HepG2 (cell line): ENCODE measurements around the gene APOM. TPM values are rescaled to one million over a fixed set of nuclear protein-coding genes. Genes with fewer than 3 reads are reported as not detected.
A peak's percentile ranks its signal among the peaks of the same experiment; 100 is the strongest.

Experiments used
- ATAC-seq: fragments of 200-7000 bp; cut with Tn5 transposase; 3 replicates; pipeline ENCODE4 v1.9.1; 2020; ENCODE audit warnings: mild to moderate bottlenecking, moderate library complexity
- BruUV-seq: library from RNA; stranded (reverse); fragments of 400-500 nt; replicated peaks from 2 replicates; lab custom pipeline; 2021; lab: Mats Ljungman, UMichigan
- CTCF ChIA-PET: fragments of 300-600 bp; formaldehyde crosslinking; extraction: SDS; loops from one replicate; lab custom pipeline; 2021; ENCODE audit warnings: low total read pairs, inconsistent platforms, low intra/inter-chr PET ratio; lab: Yijun Ruan, JAX
- POLR2A ChIA-PET: fragments of 350-600 bp; sonication (Branson Sonifier 250); formaldehyde crosslinking; loops from one replicate; lab custom pipeline; 2020; ENCODE audit warnings: antibody characterized with exemption, inconsistent platforms; lab: Yijun Ruan, JAX
- DNase-seq: peaks from one replicate; pipeline ENCODE4 v3.0.0-alpha.2; 2015; ENCODE audit warnings: low spot score
- FAIRE-seq: peaks from 3 replicates; lab custom pipeline; 2011; peaks lifted over from hg19 to GRCh38; lab: Jason Lieb, UNC
- H2AFZ ChIP-seq: one replicate; pipeline ENCODE4 v1.6.1; 2011; ENCODE audit warnings: low read length, inconsistent platforms
- H3K27ac ChIP-seq: fragments of 300-600 bp; 3 replicates; pipeline ENCODE4 v1.8.0; 2011; ENCODE audit warnings: mixed run types, mild to moderate bottlenecking, mixed read lengths, low read length, inconsistent platforms; ENCODE audit not compliant: insufficient read depth; ENCODE audit errors: extremely low read length
- H3K27me3 ChIP-seq, 2 experiments: fragments of 200-600 bp in 1 of 2; 2 replicates in 1 of 2; 3 replicates in 1 of 2; pipeline versions ENCODE4 v1.6.0 to v1.8.0; 2011; ENCODE audit warnings: low read length in 2 of 2, mild to moderate bottlenecking in 2 of 2, moderate library complexity in 2 of 2, inconsistent platforms in 1 of 2; ENCODE audit not compliant: insufficient read depth in 2 of 2, control insufficient read depth in 1 of 2
- H3K36me3 ChIP-seq, 2 experiments: fragments of 200-600 bp in 1 of 2; replicated peaks in 1 of 2; 2 replicates in 1 of 2; 3 replicates in 1 of 2; pipeline versions ENCODE4 v1.5.1 to v1.8.0; 2011; ENCODE audit warnings: low read length in 2 of 2, inconsistent platforms in 1 of 2; ENCODE audit not compliant: insufficient read depth in 2 of 2, control insufficient read depth in 1 of 2
- H3K4me1 ChIP-seq: 2 replicates; pipeline ENCODE4 v1.5.1; 2012; ENCODE audit warnings: low read length, inconsistent platforms; ENCODE audit not compliant: insufficient read depth
- H3K4me2 ChIP-seq: 2 replicates; pipeline ENCODE4 v1.6.0; 2011; ENCODE audit warnings: low read depth, low read length, inconsistent platforms
- H3K4me3 ChIP-seq, 3 experiments: fragments of 200-600 bp in 1 of 3; sonication (generic), shearing (Covaris generic) in 1 of 3; replicated peaks in 1 of 3; 2 replicates each; pipeline ENCODE4 v1.5.1; 2011 to 2016; ENCODE audit warnings: low read length in 3 of 3, inconsistent platforms in 2 of 3, low read depth in 2 of 3, mild to moderate bottlenecking in 2 of 3, control low read depth in 1 of 3, mixed read lengths in 1 of 3; ENCODE audit not compliant: insufficient read depth in 1 of 3
- H3K79me2 ChIP-seq: one replicate; pipeline ENCODE4 v1.6.1; 2011; ENCODE audit warnings: low read length, inconsistent platforms; ENCODE audit not compliant: insufficient read depth
- H3K9ac ChIP-seq: 2 replicates; pipeline ENCODE4 v1.6.0; 2011; ENCODE audit warnings: mild to moderate bottlenecking, low read depth, low read length, inconsistent platforms; ENCODE audit not compliant: insufficient read depth
- H3K9me3 ChIP-seq: 2 replicates; pipeline ENCODE4 v1.5.1; 2012; ENCODE audit warnings: mild to moderate bottlenecking, low read length
- H4K20me1 ChIP-seq: 2 replicates; pipeline ENCODE4 v1.6.0; 2011; ENCODE audit warnings: inconsistent platforms, mild to moderate bottlenecking, low read length, moderate library complexity; ENCODE audit not compliant: insufficient read depth
- CCAR2 ChIP-seq: fragments of 200-400 bp; formaldehyde crosslinking; optimal IDR thresholded peaks from 2 replicates; pipeline ENCODE3; 2018; ENCODE audit warnings: low read depth, mild to moderate bottlenecking, low read length, moderate library complexity
- CREM ChIP-seq, 2 experiments: sonication (generic) in 1 of 2; formaldehyde crosslinking in 1 of 2; IDR thresholded peaks; 2 replicates each; pipeline versions ENCODE4 v1.4.0 to v1.6.1; 2016 to 2020; ENCODE audit warnings: antibody characterized with exemption in 1 of 2, mild to moderate bottlenecking in 1 of 2, missing genetic modification reagents in 1 of 2
- FUBP1 ChIP-seq: sonication (generic); formaldehyde crosslinking; IDR thresholded peaks from 2 replicates; pipeline ENCODE4 v1.5.1; 2020; ENCODE audit warnings: missing genetic modification reagents, mild to moderate bottlenecking, borderline replicate concordance
- GFI1 ChIP-seq: sonication (generic); formaldehyde crosslinking; IDR thresholded peaks from 2 replicates; pipeline ENCODE4 v1.5.0; 2020; ENCODE audit warnings: missing genetic modification reagents, mild to moderate bottlenecking, borderline replicate concordance
- HMGXB4 ChIP-seq, 2 experiments: sonication (generic) in 1 of 2; formaldehyde crosslinking in 1 of 2; IDR thresholded peaks; 2 replicates each; pipeline versions ENCODE4 v1.4.0 to v1.6.1; 2018 to 2020; ENCODE audit warnings: missing genetic modification reagents in 2 of 2, borderline replicate concordance in 1 of 2, low read depth in 1 of 2, mild to moderate bottlenecking in 1 of 2, missing biosample characterization in 1 of 2
- MAFG ChIP-seq: sonication (generic); formaldehyde crosslinking; IDR thresholded peaks from 2 replicates; pipeline ENCODE4 v1.5.1; 2020; ENCODE audit warnings: mild to moderate bottlenecking, missing genetic modification reagents
- MIER3 ChIP-seq: IDR thresholded peaks from 2 replicates; pipeline ENCODE4 v1.6.1; 2016; ENCODE audit warnings: missing compliant biosample characterization, borderline replicate concordance
- NR3C1 ChIP-seq: sonication (generic); formaldehyde crosslinking; IDR thresholded peaks from 2 replicates; pipeline ENCODE4 v1.4.0; 2020; ENCODE audit warnings: missing genetic modification reagents
- SKI ChIP-seq: fragments of 450-650 bp; IDR thresholded peaks from one replicate; pipeline ENCODE4 v1.6.1; 2018; ENCODE audit warnings: mild to moderate bottlenecking; ENCODE audit not compliant: partially characterized antibody
- ZNF280D ChIP-seq: sonication (generic); formaldehyde crosslinking; IDR thresholded peaks from 2 replicates; pipeline ENCODE4 v1.5.1; 2020; ENCODE audit warnings: mild to moderate bottlenecking, missing genetic modification reagents
- ZNF44 ChIP-seq: sonication (generic); formaldehyde crosslinking; IDR thresholded peaks from 2 replicates; pipeline ENCODE4 v1.5.1; 2020; ENCODE audit warnings: mild to moderate bottlenecking, missing genetic modification reagents
- ZNF468 ChIP-seq: sonication (generic); formaldehyde crosslinking; IDR thresholded peaks from 2 replicates; pipeline ENCODE4 v1.8.0; 2022; ENCODE audit warnings: mild to moderate bottlenecking, moderate library complexity, missing genetic modification reagents
- ZNF564 ChIP-seq: sonication (generic); formaldehyde crosslinking; IDR thresholded peaks from 2 replicates; pipeline ENCODE4 v1.8.1; 2023; ENCODE audit warnings: mild to moderate bottlenecking, missing genetic modification reagents
- ZNF616 ChIP-seq: sonication (generic); formaldehyde crosslinking; IDR thresholded peaks from 2 replicates; pipeline ENCODE4 v1.5.0; 2020; ENCODE audit warnings: low read depth, mild to moderate bottlenecking, missing genetic modification reagents
- WGBS: methylation state at CpG from one replicate; pipeline ENCODE4 v1.1.6; 2017; ENCODE audit warnings: low lambda C conversion rate; 5-methylcytosine and 5-hydroxymethylcytosine counted together
- in situ Hi-C: cut with HindIII; loops from 2 replicates; pipeline ENCODE4 v1.10.0; 2017; ENCODE audit warnings: low pct_unique_long_range_greater_than_20kb; ENCODE audit not compliant: extremely low pct_ligation_motif_present
- intact Hi-C: fragments of 100-400 bp; cut with micrococcal nuclease; formaldehyde crosslinking; loops from one replicate; pipeline ENCODE4 v1.10.0; 2022; ENCODE audit not compliant: unreplicated experiment
- polyA plus RNA-seq, 8 experiments: library from polyadenylated mRNA; depleted of rRNA in 3 of 8; stranded (reverse) in 7 of 8; unstranded in 1 of 8; fragments of >200 nt; fragmentation: Illumina TruSeq in 4 of 8; extraction: Trizol in 4 of 8; gene quantifications; 2 replicates each; pipeline versions ENCODE4 v1.2.1 to v1.2.3, GENCODE V29; 2011 to 2016; ENCODE audit warnings: low read depth in 4 of 8, missing spikeins in 1 of 8, mixed read lengths in 1 of 8; ENCODE audit not compliant: insufficient read depth in 1 of 8
- total RNA-seq, 5 experiments: library from RNA; depleted of rRNA; stranded (reverse); fragments of >200 nt; fragmentation: Illumina TruSeq; extraction: Trizol; gene quantifications; 2 replicates each; pipeline ENCODE4 v1.2.3, GENCODE V29; 2016; ENCODE audit warnings: low read depth in 1 of 5

The APOM gene
- total and polyA plus RNA-seq, 2 of the 13 experiments (the other 11 are each of a cell fraction or from before 2014, with no cell fraction given): 98.2 to 1,140 TPM

- DNase-seq: no peak
- TF ChIP-seq ZNF616 (CRISPR knock-in tag): no peak
- no peak for TF ChIP-seq MAFG
- no peak for TF ChIP-seq CREM (IDR thresholded peaks at IDR 0.05)
- TF ChIP-seq CREM (CRISPR knock-in tag; IDR thresholded peaks at IDR 0.05): no peak
- TF ChIP-seq MIER3 (CRISPR knock-in tag): no peak
- TF ChIP-seq ZNF280D (CRISPR knock-in tag): no peak
- TF ChIP-seq ZNF44 (CRISPR knock-in tag): no peak
- no peak for TF ChIP-seq NR3C1 (CRISPR knock-in tag)
- no peak for TF ChIP-seq GFI1 (CRISPR knock-in tag)
- no peak for TF ChIP-seq ZNF564 (CRISPR knock-in tag)
- no peak for TF ChIP-seq FUBP1
- no peak for TF ChIP-seq ZNF468 (CRISPR knock-in tag)
- no peak for TF ChIP-seq SKI
- no peak for TF ChIP-seq HMGXB4 (CRISPR knock-in tag; IDR thresholded peaks at IDR 0.05; ENCODE audit: borderline replicate concordance in 1 of 2, low read depth in 1 of 2)
- no peak for TF ChIP-seq CCAR2
- Histone ChIP-seq H3K79me2 (no peaks in the 10 kb centered on the region), H3K9me3 (no peaks in the 10 kb centered on the region), H3K27ac (no peak overlapping the region), H4K20me1 (no peaks in the 10 kb centered on the region), H2AFZ (no peak overlapping the region), H3K9ac (no peak overlapping the region), H3K36me3 (peaks cover 17% of the 10 kb centered on the region in 2 experiments; a peak in 4 of 5 replicates), H3K4me1 (peaks cover 26% of the 10 kb centered on the region), H3K4me2 (peak overlapping the region; percentile 82; the same call in 1 of the 2 replicates), H3K27me3 (no peaks in the 10 kb centered on the region), H3K4me3 (no peak overlapping the region)
- intact Hi-C loops: loop anchor here (5.0 kb wide), 1 partner anchor 34 kb away; the partner anchor contains the start of gene LY6G6D
- FAIRE-seq: no peak
- CTCF ChIA-PET: interaction anchor here (3.9 kb wide), 1 partner anchor 86 kb away, joined by 30 read pairs; no protein-coding TSS in a partner anchor
- no TSS peak for BruUV-seq
- in situ Hi-C loops: loop anchor here (5.0 kb wide), 1 partner anchor 84 kb away; no protein-coding TSS in a partner anchor
- ATAC-seq: peak; percentile 4; the same call in 2 of the 3 replicates
- 92% methylated on average over 12 of the region's 13 CpGs for WGBS
- POLR2A ChIA-PET: interaction anchor here (1.4 to 3.2 kb wide), 5 partner anchors 18 to 147 kb away, joined by 3 to 14 read pairs (median 6); partner anchors contain the start of genes BAG6, CSNK2B and GPANK1
These were observed 27.9 kb downstream of the APOM start for GRCh38 chr6:31683591-31683990.
